Effector memory CD4-positive, alpha-beta T cell (primary cell): ENCODE results near the gene SMIM35.

Experiments used
- DNase-seq, 3 donors: peaks; one replicate each; pipeline ENCODE4 v3.0.0-alpha.2; 2020
- H3K27ac ChIP-seq: 2 replicates; pipeline ENCODE4 v1.7.0; 2013; ENCODE audit warnings: mild to moderate bottlenecking, low read length, moderate library complexity; ENCODE audit not compliant: insufficient read depth, poor library complexity, severe bottlenecking
- H3K27me3 ChIP-seq: replicated peaks from 2 replicates; pipeline ENCODE4 v1.7.0; 2013; ENCODE audit warnings: mild to moderate bottlenecking, low read length; ENCODE audit not compliant: insufficient read depth, control insufficient read depth, poor library complexity, severe bottlenecking
- H3K36me3 ChIP-seq: 2 replicates; pipeline ENCODE4 v1.7.0; 2013; ENCODE audit warnings: mild to moderate bottlenecking, low read length, moderate library complexity; ENCODE audit not compliant: control insufficient read depth, insufficient read depth
- H3K4me1 ChIP-seq: 2 replicates; pipeline ENCODE4 v1.7.0; 2013; ENCODE audit warnings: low read length, mild to moderate bottlenecking; ENCODE audit not compliant: control insufficient read depth, insufficient read depth, poor library complexity, severe bottlenecking
- H3K4me3 ChIP-seq: 2 replicates; pipeline ENCODE4 v1.7.0; 2013; ENCODE audit warnings: low read length, low read depth, mild to moderate bottlenecking; ENCODE audit not compliant: insufficient read depth, poor library complexity, severe bottlenecking
- H3K9me3 ChIP-seq: 2 replicates; pipeline ENCODE4 v1.7.0; 2013; ENCODE audit warnings: mild to moderate bottlenecking, low read length, moderate library complexity; ENCODE audit not compliant: control insufficient read depth

The SMIM35 gene

GRCh38 chr11:118042141-118042540 lies 44.6 kb downstream of the SMIM35 start:
- no peak for DNase-seq
- Histone ChIP-seq H3K4me1 (peaks cover 49% of the 10 kb centered on the region), H3K27me3 (no peaks in the 10 kb centered on the region), H3K4me3 (no peak overlapping the region), H3K9me3 (no peaks in the 10 kb centered on the region), H3K27ac (peak overlapping the region; percentile 51), H3K36me3 (no peaks in the 10 kb centered on the region)

GRCh38 chr11:118033443-118033842 lies 53.3 kb downstream of the SMIM35 start:
- H3K9me3 ChIP-seq = no peaks in the 10 kb centered on the region
- H3K4me3 ChIP-seq = no peak overlapping the region
- H3K36me3 ChIP-seq = no peaks in the 10 kb centered on the region
- no peak overlapping the region for H3K27ac ChIP-seq
- no peaks in the 10 kb centered on the region for H3K4me1 ChIP-seq
- no peak for DNase-seq
- H3K27me3 ChIP-seq = no peaks in the 10 kb centered on the region

GRCh38 chr11:118028626-118029025 lies 58.1 kb downstream of the SMIM35 start:
- DNase-seq = no peak
- Histone ChIP-seq H3K9me3 (no peaks in the 10 kb centered on the region), H3K27ac (no peak overlapping the region), H3K4me3 (no peak overlapping the region), H3K4me1 (no peaks in the 10 kb centered on the region), H3K27me3 (no peaks in the 10 kb centered on the region), H3K36me3 (no peaks in the 10 kb centered on the region)

- no peak for DNase-seq
- no peaks in the 10 kb centered on the region for H3K36me3 ChIP-seq
- no peak overlapping the region for H3K27ac ChIP-seq
- no peak overlapping the region for H3K4me3 ChIP-seq
- H3K4me1 ChIP-seq = no peaks in the 10 kb centered on the region
- H3K27me3 ChIP-seq = no peaks in the 10 kb centered on the region
- no peaks in the 10 kb centered on the region for H3K9me3 ChIP-seq
Measured at GRCh38 chr11:118027694-118028093, 59.1 kb downstream of the SMIM35 start.

GRCh38 chr11:118021146-118021545 lies 65.6 kb downstream of the SMIM35 start:
- Histone ChIP-seq H3K4me3 (no peak overlapping the region), H3K27ac (no peak overlapping the region), H3K9me3 (no peaks in the 10 kb centered on the region), H3K36me3 (no peaks in the 10 kb centered on the region), H3K27me3 (no peaks in the 10 kb centered on the region), H3K4me1 (peaks cover 4% of the 10 kb centered on the region)
- no peak for DNase-seq

- no peak overlapping the region for H3K27ac ChIP-seq
- H3K4me1 ChIP-seq = peaks cover 19% of the 10 kb centered on the region
- no peaks in the 10 kb centered on the region for H3K36me3 ChIP-seq
- DNase-seq = no peak
- no peaks in the 10 kb centered on the region for H3K27me3 ChIP-seq
- no peaks in the 10 kb centered on the region for H3K9me3 ChIP-seq
- H3K4me3 ChIP-seq = no peak overlapping the region
Measured at GRCh38 chr11:118018401-118018800, 68.4 kb downstream of the SMIM35 start.

GRCh38 chr11:118017631-118018315 lies 69.0 kb downstream of the SMIM35 start:
- Histone ChIP-seq H3K4me3 (no peak overlapping the region), H3K4me1 (peaks cover 26% of the 10 kb centered on the region), H3K27ac (no peak overlapping the region), H3K27me3 (no peaks in the 10 kb centered on the region), H3K9me3 (no peaks in the 10 kb centered on the region), H3K36me3 (no peaks in the 10 kb centered on the region)
- DNase-seq = no peak

GRCh38 chr11:118017111-118017510 lies 69.7 kb downstream of the SMIM35 start:
- H3K27ac ChIP-seq = no peak overlapping the region
- no peak for DNase-seq
- no peaks in the 10 kb centered on the region for H3K9me3 ChIP-seq
- peaks cover 32% of the 10 kb centered on the region for H3K4me1 ChIP-seq
- no peaks in the 10 kb centered on the region for H3K27me3 ChIP-seq
- H3K36me3 ChIP-seq = no peaks in the 10 kb centered on the region
- H3K4me3 ChIP-seq = no peak overlapping the region

GRCh38 chr11:118016104-118016503 lies 70.7 kb downstream of the SMIM35 start:
- H3K4me1 ChIP-seq = peaks cover 42% of the 10 kb centered on the region

GRCh38 chr11:118015385-118015841 lies 71.3 kb downstream of the SMIM35 start:
- Histone ChIP-seq H3K4me3 (no peak overlapping the region), H3K36me3 (no peaks in the 10 kb centered on the region), H3K27me3 (no peaks in the 10 kb centered on the region), H3K4me1 (peaks cover 48% of the 10 kb centered on the region), H3K27ac (no peak overlapping the region), H3K9me3 (no peaks in the 10 kb centered on the region)
- no peak for DNase-seq

More at GRCh38 chr11:118016104-118016503, 70.7 kb downstream of the SMIM35 start:
- no peak for DNase-seq
- Histone ChIP-seq H3K36me3 (no peaks in the 10 kb centered on the region), H3K27me3 (no peaks in the 10 kb centered on the region), H3K27ac (no peak overlapping the region), H3K4me3 (no peak overlapping the region), H3K9me3 (no peaks in the 10 kb centered on the region)
